ENCODE results near the gene NEK8.

Gene NEK8

GRCh38 chr17:28744104-28744971, 15.8 kb downstream of the NEK8 start:
- H3K4me1 ChIP-seq (ENCODE audit: insufficient read depth, low read length) = peaks cover 14% of the 10 kb centered on the region
- no peaks in the 10 kb centered on the region for H3K27me3 ChIP-seq (ENCODE audit: insufficient read depth, low read length)
- peaks cover 47% of the 10 kb centered on the region for H3K36me3 ChIP-seq (ENCODE audit: insufficient read depth, low read depth, low read length)
- no peaks in the 10 kb centered on the region for H3K9me3 ChIP-seq (ENCODE audit: insufficient read depth, low read depth, low read length)
- peak overlapping the region; percentile 87 for H3K4me3 ChIP-seq (ENCODE audit: low read length)
- H3K9ac ChIP-seq (ENCODE audit: low read depth, low read length) = peak overlapping the region; percentile 96
- peak overlapping the region; percentile 67 for H3K27ac ChIP-seq (ENCODE audit: low read length)

- Histone ChIP-seq H3K9ac (ENCODE audit: low read depth, low read length) (peak overlapping the region; percentile 96), H3K9me3 (ENCODE audit: insufficient read depth, low read depth, low read length) (no peaks in the 10 kb centered on the region), H3K36me3 (ENCODE audit: insufficient read depth, low read depth, low read length) (peaks cover 54% of the 10 kb centered on the region), H3K4me3 (ENCODE audit: low read length) (peak overlapping the region; percentile 87), H3K27ac (ENCODE audit: low read length) (peak overlapping the region; percentile 67), H3K4me1 (ENCODE audit: insufficient read depth, low read length) (peaks cover 14% of the 10 kb centered on the region), H3K27me3 (ENCODE audit: insufficient read depth, low read length) (no peaks in the 10 kb centered on the region)
These were observed 16.6 kb downstream of the NEK8 start for GRCh38 chr17:28744972-28745785.

- peak overlapping the region; percentile 67 for H3K27ac ChIP-seq (ENCODE audit: low read length)
- H3K9me3 ChIP-seq (ENCODE audit: insufficient read depth, low read depth, low read length) = no peaks in the 10 kb centered on the region
- H3K9ac ChIP-seq (ENCODE audit: low read depth, low read length) = peak overlapping the region; percentile 96
- peaks cover 14% of the 10 kb centered on the region for H3K4me1 ChIP-seq (ENCODE audit: insufficient read depth, low read length)
- H3K4me3 ChIP-seq (ENCODE audit: low read length) = peak overlapping the region; percentile 87
- peaks cover 58% of the 10 kb centered on the region for H3K36me3 ChIP-seq (ENCODE audit: insufficient read depth, low read depth, low read length)
- no peaks in the 10 kb centered on the region for H3K27me3 ChIP-seq (ENCODE audit: insufficient read depth, low read length)
These were observed 17.3 kb downstream of the NEK8 start for GRCh38 chr17:28745786-28746411.

- Histone ChIP-seq H3K27ac (ENCODE audit: low read length) (peak overlapping the region; percentile 67), H3K4me1 (ENCODE audit: insufficient read depth, low read length) (peaks cover 14% of the 10 kb centered on the region), H3K4me3 (ENCODE audit: low read length) (peak overlapping the region; percentile 87), H3K27me3 (ENCODE audit: insufficient read depth, low read length) (no peaks in the 10 kb centered on the region), H3K9ac (ENCODE audit: low read depth, low read length) (peak overlapping the region; percentile 96; the same call in 1 of the 2 replicates), H3K36me3 (ENCODE audit: insufficient read depth, low read depth, low read length) (peaks cover 64% of the 10 kb centered on the region), H3K9me3 (ENCODE audit: insufficient read depth, low read depth, low read length) (no peaks in the 10 kb centered on the region)
These were observed 18.0 kb downstream of the NEK8 start for GRCh38 chr17:28746611-28747050.

GRCh38 chr17:28747051-28747691, 18.6 kb downstream of the NEK8 start:
- peak overlapping the region; percentile 87; the same call in 1 of the 2 replicates for H3K4me3 ChIP-seq (ENCODE audit: low read length)
- peak overlapping the region; percentile 67 for H3K27ac ChIP-seq (ENCODE audit: low read length)
- H3K9ac ChIP-seq (ENCODE audit: low read depth, low read length) = peak overlapping the region; percentile 96
- no peaks in the 10 kb centered on the region for H3K9me3 ChIP-seq (ENCODE audit: insufficient read depth, low read depth, low read length)
- peaks cover 14% of the 10 kb centered on the region for H3K4me1 ChIP-seq (ENCODE audit: insufficient read depth, low read length)
- peaks cover 67% of the 10 kb centered on the region for H3K36me3 ChIP-seq (ENCODE audit: insufficient read depth, low read depth, low read length)
- H3K27me3 ChIP-seq (ENCODE audit: insufficient read depth, low read length) = no peaks in the 10 kb centered on the region

GRCh38 chr17:28747801-28748750, 19.5 kb downstream of the NEK8 start:
- no peak overlapping the region for H3K9ac ChIP-seq (ENCODE audit: low read depth, low read length)
- no peak overlapping the region for H3K4me3 ChIP-seq (ENCODE audit: low read length)
- peaks cover 67% of the 10 kb centered on the region for H3K36me3 ChIP-seq (ENCODE audit: insufficient read depth, low read depth, low read length)
- H3K4me1 ChIP-seq (ENCODE audit: insufficient read depth, low read length) = peaks cover 14% of the 10 kb centered on the region
- H3K9me3 ChIP-seq (ENCODE audit: insufficient read depth, low read depth, low read length) = no peaks in the 10 kb centered on the region
- H3K27me3 ChIP-seq (ENCODE audit: insufficient read depth, low read length) = no peaks in the 10 kb centered on the region
- no peak overlapping the region for H3K27ac ChIP-seq (ENCODE audit: low read length)

- H3K27me3 ChIP-seq (ENCODE audit: insufficient read depth, low read length) = no peaks in the 10 kb centered on the region
- no peaks in the 10 kb centered on the region for H3K9me3 ChIP-seq (ENCODE audit: insufficient read depth, low read depth, low read length)
- no peak overlapping the region for H3K4me3 ChIP-seq (ENCODE audit: low read length)
- no peak overlapping the region for H3K9ac ChIP-seq (ENCODE audit: low read depth, low read length)
- H3K27ac ChIP-seq (ENCODE audit: low read length) = no peak overlapping the region
- H3K4me1 ChIP-seq (ENCODE audit: insufficient read depth, low read length) = peaks cover 14% of the 10 kb centered on the region
- H3K36me3 ChIP-seq (ENCODE audit: insufficient read depth, low read depth, low read length) = peaks cover 67% of the 10 kb centered on the region
These were observed 20.4 kb downstream of the NEK8 start for GRCh38 chr17:28748852-28749515.

GRCh38 chr17:28749516-28750177, 21.1 kb downstream of the NEK8 start:
- Histone ChIP-seq H3K4me3 (ENCODE audit: low read length) (no peak overlapping the region), H3K36me3 (ENCODE audit: insufficient read depth, low read depth, low read length) (peaks cover 66% of the 10 kb centered on the region), H3K27me3 (ENCODE audit: insufficient read depth, low read length) (no peaks in the 10 kb centered on the region), H3K9me3 (ENCODE audit: insufficient read depth, low read depth, low read length) (no peaks in the 10 kb centered on the region), H3K4me1 (ENCODE audit: insufficient read depth, low read length) (peaks cover 14% of the 10 kb centered on the region), H3K9ac (ENCODE audit: low read depth, low read length) (no peak overlapping the region), H3K27ac (ENCODE audit: low read length) (no peak overlapping the region)

GRCh38 chr17:28750178-28751047, 21.8 kb downstream of the NEK8 start:
- Histone ChIP-seq H3K27ac (ENCODE audit: low read length) (no peak overlapping the region), H3K9ac (ENCODE audit: low read depth, low read length) (peak overlapping the region; percentile 7; the same call in 1 of the 2 replicates), H3K9me3 (ENCODE audit: insufficient read depth, low read depth, low read length) (no peaks in the 10 kb centered on the region), H3K36me3 (ENCODE audit: insufficient read depth, low read depth, low read length) (peaks cover 62% of the 10 kb centered on the region), H3K4me1 (ENCODE audit: insufficient read depth, low read length) (peaks cover 14% of the 10 kb centered on the region), H3K4me3 (ENCODE audit: low read length) (no peak overlapping the region), H3K27me3 (ENCODE audit: insufficient read depth, low read length) (no peaks in the 10 kb centered on the region)
